A549 (cell line): ENCODE data around the gene PCDH8.

Source experiments
- ATOH8 ChIP-seq: fragments of 250-450 bp; sonication (Bioruptor Pico); IDR thresholded peaks from 2 replicates; pipeline ENCODE4 v1.5.0; 2020; ENCODE audit warnings: low read depth, mild to moderate bottlenecking, moderate library complexity
- CHD2 ChIP-seq: fragments of 150-350 bp; IDR thresholded peaks from 2 replicates; pipeline ENCODE4 v1.6.1; 2014; ENCODE audit warnings: low read length; ENCODE audit not compliant: partially characterized antibody
- CHD4 ChIP-seq: fragments of 200-600 bp; sonication (generic); IDR thresholded peaks from 2 replicates; pipeline ENCODE4 v1.6.1; 2016; ENCODE audit warnings: antibody characterized with exemption, mild to moderate bottlenecking, borderline replicate concordance
- ESRRA ChIP-seq: fragments of 150-350 bp; IDR thresholded peaks from 2 replicates; pipeline ENCODE4 v1.6.1; 2014; ENCODE audit warnings: mild to moderate bottlenecking, low read length, borderline replicate concordance
- MAFK ChIP-seq: fragments of 450-650 bp; IDR thresholded peaks from 2 replicates; pipeline ENCODE4 v1.6.1; 2014; ENCODE audit not compliant: partially characterized antibody
- PHF8 ChIP-seq: fragments of 200-600 bp; sonication (generic); IDR thresholded peaks from 2 replicates; pipeline ENCODE4 v1.6.1; 2016; ENCODE audit warnings: low read depth, mild to moderate bottlenecking, antibody characterized with exemption, moderate library complexity, borderline replicate concordance
- POLR2A ChIP-seq: IDR thresholded peaks from 2 replicates; pipeline ENCODE4 v1.6.1; 2012; ENCODE audit warnings: mild to moderate bottlenecking, low read length
- RAD21 ChIP-seq, 2 experiments: fragments of >200 bp in 1 of 2; sonication (Bioruptor Twin) in 1 of 2; formaldehyde crosslinking in 1 of 2; IDR thresholded peaks in 1 of 2; conservative IDR thresholded peaks in 1 of 2; 2 replicates in 1 of 2; 3 replicates in 1 of 2; pipeline ENCODE4 v1.6.1; 2012 to 2018; ENCODE audit warnings: inconsistent platforms in 1 of 2
- REST ChIP-seq: fragments of 200-600 bp; sonication (generic); IDR thresholded peaks from 2 replicates; pipeline ENCODE4 v1.6.1; 2016; ENCODE audit warnings: antibody characterized with exemption, mild to moderate bottlenecking, moderate library complexity
- SMC3 ChIP-seq: fragments of >200 bp; sonication (Bioruptor Twin); formaldehyde crosslinking; IDR thresholded peaks from 3 replicates; pipeline ENCODE4 v1.6.1; 2018; ENCODE audit warnings: inconsistent platforms
- SREBF2 ChIP-seq: fragments of 450-650 bp; IDR thresholded peaks from 2 replicates; pipeline ENCODE4 v1.6.1; 2014; ENCODE audit warnings: mild to moderate bottlenecking, moderate library complexity
- ZSCAN20 ChIP-seq: fragments of 250-450 bp; sonication (Bioruptor Pico); IDR thresholded peaks from 2 replicates; pipeline ENCODE4 v1.8.0; 2022; ENCODE audit warnings: mild to moderate bottlenecking, moderate library complexity
- TF ChIP-seq, protein P1 (sequence below): fragments of >200 bp; sonication (Bioruptor Twin); formaldehyde crosslinking; IDR thresholded peaks from 3 replicates; pipeline ENCODE4 v1.5.1; 2016
- TF ChIP-seq, protein P2 (sequence below): fragments of 450-650 bp; IDR thresholded peaks from 2 replicates; pipeline ENCODE4 v1.6.1; 2014; ENCODE audit warnings: antibody characterized with exemption

DNA sequence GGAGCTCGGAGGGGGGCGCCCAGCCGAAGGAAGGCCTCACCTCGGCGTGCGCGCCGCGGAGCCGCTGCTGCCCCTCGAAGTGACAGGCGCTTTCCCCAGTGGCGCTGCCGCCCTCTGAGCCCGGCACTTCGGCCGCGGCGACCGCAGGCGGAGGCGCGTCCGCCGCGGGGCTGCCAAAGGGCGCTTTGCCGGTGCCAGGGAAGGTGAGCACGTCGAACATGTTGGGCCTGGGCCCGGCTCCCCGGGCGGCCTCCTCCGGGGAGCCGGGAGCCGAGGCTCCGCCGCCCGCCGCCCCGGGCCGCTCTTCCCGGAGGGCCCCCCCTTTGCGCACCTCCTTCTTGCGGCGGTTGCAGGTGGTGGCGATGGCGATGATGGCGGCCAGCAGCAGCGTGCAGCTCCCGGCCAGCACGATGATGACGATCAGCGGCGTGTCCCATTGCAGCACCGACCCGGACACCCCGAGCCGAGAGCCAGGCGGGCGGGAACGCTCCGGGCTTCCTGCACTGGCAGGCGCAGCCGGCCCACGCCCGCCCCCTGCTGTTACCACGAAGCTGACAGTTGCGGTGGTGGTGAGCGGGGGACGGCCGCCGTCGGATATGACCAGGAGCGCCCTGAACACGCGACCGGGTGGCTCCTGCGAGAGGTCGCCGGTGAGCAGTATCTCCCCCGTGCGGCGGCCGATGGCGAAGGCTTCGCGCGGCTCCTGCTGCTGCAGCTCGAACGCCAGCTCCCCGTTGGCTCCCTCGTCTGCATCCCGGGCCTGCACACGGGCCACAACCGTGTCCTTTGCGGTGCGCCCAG lies 2.5 kb downstream of the PCDH8 start:
- TF ChIP-seq CHD4 (no peak), ATOH8 (CRISPR knock-in tag) (no peak), ESRRA (no peak), POLR2A (no peak), MAFK (no peak), ZSCAN20 (CRISPR knock-in tag) (no peak), SREBF2 (no peak), REST (no peak), RAD21 (conservative IDR thresholded peaks at IDR 0.05 in 1 of 2, IDR thresholded peaks at IDR 0.05 in 1 of 2) (no peak), PHF8 (no peak), CHD2 (no peak), SMC3 (no peak)
- TF ChIP-seq, protein P1, sequence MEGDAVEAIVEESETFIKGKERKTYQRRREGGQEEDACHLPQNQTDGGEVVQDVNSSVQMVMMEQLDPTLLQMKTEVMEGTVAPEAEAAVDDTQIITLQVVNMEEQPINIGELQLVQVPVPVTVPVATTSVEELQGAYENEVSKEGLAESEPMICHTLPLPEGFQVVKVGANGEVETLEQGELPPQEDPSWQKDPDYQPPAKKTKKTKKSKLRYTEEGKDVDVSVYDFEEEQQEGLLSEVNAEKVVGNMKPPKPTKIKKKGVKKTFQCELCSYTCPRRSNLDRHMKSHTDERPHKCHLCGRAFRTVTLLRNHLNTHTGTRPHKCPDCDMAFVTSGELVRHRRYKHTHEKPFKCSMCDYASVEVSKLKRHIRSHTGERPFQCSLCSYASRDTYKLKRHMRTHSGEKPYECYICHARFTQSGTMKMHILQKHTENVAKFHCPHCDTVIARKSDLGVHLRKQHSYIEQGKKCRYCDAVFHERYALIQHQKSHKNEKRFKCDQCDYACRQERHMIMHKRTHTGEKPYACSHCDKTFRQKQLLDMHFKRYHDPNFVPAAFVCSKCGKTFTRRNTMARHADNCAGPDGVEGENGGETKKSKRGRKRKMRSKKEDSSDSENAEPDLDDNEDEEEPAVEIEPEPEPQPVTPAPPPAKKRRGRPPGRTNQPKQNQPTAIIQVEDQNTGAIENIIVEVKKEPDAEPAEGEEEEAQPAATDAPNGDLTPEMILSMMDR = no peak
- TF ChIP-seq, protein P2, sequence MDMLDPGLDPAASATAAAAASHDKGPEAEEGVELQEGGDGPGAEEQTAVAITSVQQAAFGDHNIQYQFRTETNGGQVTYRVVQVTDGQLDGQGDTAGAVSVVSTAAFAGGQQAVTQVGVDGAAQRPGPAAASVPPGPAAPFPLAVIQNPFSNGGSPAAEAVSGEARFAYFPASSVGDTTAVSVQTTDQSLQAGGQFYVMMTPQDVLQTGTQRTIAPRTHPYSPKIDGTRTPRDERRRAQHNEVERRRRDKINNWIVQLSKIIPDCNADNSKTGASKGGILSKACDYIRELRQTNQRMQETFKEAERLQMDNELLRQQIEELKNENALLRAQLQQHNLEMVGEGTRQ = no peak
